ENCODE results near the gene PPP2R3B.
A peak's percentile ranks its signal among the peaks of the same experiment; 100 is the strongest.
"Not testable (repeated sequence)": the region's sequence is repeated elsewhere in the genome, so short reads cannot be mapped to it uniquely, and the experiment has no call there.

PPP2R3B gene

DNA sequence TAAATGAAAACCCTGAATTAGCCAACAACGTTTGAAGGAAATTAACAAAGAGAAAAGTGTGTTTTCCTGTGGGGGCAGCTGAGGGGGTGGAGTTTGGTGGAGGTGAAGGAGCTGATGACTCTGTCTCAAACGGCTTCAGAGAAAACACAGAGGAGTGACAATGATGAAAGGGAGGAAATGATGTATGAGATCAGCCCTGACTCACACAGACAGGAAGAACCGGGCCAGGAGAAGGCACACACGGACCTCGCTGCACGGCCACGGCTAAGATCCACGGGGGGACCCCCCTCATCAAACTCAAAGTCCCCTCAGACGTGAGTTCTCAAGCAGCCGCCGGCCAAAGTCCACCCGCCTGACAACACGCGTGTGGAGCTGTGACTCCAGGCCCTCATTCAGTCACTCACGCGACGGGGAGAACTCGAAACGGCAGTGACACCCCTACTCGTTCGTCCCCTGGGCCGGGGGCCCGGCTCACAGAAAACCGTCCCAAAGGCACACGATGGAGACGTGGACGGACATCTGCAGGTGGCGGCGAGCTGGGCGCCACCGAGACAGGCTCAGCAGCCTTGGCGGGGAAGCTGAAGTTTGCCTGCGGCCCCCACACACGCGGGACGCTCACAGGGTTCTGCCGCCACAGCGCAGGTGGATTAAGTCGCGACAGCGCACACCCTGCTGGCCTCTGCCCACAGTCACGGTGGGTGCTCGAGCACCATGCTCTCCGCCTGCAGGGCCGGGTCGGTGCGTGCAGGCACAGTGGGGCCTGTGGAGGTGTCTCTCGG lies 28.8 kb downstream of the PPP2R3B start:
- peak overlapping the region; percentile 15 for H3K4me3 ChIP-seq (ENCODE audit: low read length)
- peak; percentile 83 for DNase-seq (ENCODE audit: low read depth, low spot score)

DNA sequence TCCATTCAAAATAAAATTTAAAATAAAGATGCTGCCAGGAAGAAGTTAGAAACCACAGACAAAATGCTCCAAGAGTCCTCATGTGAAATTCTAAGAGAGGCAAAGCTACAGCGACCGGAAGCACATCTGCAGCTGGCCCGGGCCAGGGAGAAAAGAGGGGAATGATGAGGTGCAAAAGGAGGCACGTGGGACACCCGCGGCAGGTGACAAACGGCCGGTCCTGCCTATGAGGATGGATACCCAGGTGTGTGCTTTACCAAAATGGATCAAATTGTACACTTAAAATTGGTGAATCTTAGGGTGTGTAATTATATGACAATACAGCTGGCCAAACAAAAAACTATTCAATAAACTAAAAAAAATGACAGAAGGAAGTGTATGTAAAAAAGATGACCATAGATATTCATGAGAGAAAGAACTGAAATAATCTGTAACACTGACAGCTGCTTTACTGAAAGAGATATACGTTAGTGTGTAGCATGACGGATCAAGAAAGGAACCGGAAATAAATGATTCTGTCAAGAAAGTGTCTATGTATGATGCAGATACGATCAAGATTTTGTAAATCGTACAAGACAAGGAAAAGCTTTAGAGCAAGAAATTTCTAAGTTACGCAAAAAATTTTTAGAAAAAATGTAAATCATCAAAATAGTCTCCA lies 29.5 kb downstream of the PPP2R3B start:
- H3K4me3 ChIP-seq (ENCODE audit: low read length): peak overlapping the region; percentile 15

DNA sequence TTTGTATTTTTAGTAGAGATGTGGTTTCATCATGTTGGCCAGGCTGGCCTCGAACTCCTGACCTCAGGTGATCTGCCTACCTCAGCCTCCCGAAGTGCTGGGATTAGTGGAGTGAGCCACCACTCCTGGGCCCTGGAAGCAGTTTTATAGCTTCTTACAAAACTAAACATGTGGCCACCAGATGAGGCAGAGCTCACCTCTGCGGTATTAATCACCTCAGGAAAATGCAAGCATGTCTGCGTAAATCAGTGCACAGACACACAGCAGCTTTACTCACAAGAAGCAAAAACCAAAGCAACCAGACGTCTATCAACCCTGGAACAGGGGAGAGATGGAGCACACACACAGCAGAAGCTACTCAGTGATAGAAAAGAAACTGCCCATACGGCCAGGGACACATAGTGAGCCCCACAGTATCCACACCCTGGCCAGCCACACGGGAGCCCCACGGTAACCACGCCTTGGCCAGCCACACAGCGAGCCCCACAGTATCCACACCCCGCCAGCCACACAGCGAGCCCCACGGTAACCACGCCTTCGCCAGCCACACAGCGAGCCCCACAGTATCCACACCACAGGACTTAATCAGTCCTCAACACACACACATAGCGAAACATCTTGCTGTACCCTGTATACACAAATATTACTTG lies 30.2 kb downstream of the PPP2R3B start:
- H3K4me3 ChIP-seq (ENCODE audit: low read length): peak overlapping the region; percentile 15; the same call in 1 of the 2 replicates
- DNase-seq (ENCODE audit: low read depth, low spot score): no peak

More for the DNA sequence above, 29.5 kb downstream of the PPP2R3B start:
- peak; percentile 59 for DNase-seq (ENCODE audit: low read depth, low spot score)

DNA sequence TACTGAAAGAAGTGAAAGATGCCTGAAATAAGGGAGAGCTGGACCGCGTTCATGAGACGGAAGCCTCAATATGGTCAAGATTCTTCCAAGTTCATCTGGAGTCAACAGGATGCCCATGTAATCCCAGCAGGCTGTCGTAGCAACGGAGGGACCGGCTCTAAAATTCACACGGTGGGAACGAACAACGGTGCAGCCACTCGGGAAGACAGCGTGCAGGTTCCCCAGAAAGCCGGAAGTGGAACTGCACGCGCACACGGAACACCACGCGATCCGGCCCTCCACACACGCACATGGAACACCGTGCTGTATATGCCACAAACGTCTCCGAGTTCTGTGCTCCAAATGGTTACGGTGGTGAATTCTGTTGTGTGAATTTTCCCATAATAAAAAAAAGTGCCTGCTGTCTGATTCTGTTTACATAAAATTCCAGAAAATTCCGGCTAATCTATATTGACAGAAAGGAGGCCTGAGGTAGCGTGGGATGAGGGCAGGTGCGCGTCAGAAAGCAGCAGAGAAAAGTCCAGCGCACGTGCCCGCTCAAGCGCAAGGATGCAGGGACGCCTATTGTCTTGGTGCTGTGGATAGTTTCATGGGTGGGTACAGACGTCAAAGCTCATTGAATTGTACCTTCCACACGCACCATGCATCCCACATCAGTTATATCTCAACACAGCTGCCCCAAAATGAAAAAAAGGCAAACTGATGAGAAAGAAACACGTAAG lies 31.2 kb downstream of the PPP2R3B start:
- DNase-seq (ENCODE audit: low read depth, low spot score): no peak
- H3K4me3 ChIP-seq (ENCODE audit: low read length): no peak overlapping the region

DNA sequence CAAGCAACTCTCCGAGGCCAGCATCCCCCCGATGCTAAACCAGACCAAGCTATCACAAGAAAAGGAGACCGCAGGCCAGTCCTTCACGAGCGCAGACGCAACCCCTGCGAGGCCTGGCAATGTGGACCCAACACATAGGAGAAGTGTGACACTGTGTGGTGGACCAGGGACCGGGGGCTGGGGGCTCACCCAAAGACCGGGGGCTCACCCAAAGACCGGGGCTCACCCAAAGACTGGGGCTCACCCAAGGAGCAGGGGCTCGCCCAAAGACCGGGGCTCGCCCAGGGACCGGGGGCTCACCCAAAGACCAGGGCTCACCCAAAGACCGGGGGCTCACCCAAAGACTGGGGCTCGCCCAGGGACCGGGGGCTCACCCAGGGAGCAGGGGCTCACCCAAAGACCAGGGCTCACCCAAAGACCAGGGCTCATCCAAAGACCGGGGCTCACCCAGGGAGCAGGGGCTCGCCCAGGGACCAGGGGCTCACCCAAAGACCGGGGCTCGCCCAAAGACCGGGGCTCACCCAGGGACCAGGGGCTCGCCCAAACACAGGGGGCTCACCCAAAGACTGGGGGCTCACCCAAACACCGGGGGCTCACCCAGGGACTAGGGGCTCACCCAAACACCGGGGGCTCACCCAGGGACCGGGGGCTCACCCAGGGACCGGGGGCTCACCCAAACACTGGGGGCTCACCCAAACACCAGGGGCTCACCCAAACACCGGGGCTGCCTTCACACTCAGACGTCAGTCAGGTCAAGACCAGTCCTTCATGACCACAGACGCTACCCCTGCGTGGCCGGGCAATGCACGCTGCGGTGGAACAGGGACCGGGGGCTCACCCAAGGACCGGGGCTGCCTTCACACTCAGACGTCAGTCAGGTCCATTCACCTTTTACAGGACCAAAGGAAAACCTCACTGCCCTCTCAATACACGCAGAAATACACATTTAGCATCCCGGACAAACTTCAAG lies 32.9 kb downstream of the PPP2R3B start:
- H3K4me3 ChIP-seq (ENCODE audit: low read length): no peak overlapping the region
- DNase-seq (ENCODE audit: low read depth, low spot score): no peak

DNA sequence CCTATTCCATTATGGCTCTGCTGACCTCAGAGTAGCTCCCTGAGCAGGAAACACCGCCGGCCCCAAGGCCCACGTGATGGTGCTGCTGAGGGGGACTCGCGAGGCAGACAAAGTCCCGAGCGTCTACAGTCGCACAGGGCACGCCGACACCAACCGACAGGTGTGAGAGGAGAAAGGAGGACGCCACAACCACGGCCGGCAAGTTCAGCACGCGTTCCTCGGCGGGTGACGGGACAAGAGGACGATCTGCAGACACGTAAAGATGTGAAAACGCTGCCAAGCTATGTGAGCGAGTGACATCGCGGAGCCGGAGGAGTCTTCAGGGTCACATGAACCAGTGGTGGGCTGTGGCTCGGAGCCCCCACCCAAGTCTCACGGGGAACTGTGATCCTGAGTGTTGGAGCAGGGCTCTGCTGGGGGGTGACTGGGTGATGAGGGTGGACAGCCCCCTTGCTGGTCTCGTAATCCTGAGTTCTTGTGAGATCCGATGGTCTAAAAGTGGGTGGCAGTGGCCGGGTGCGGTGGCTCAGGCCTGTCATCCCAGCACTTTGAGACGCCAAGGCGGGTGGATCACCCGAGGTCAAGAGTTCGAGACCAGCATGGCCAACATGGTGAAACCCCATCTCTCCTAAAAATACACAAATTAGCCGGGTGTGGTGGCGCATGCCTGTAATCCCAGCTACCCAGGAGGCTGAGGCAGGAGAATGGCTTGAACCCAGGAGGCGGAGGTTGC lies 34.0 kb downstream of the PPP2R3B start:
- DNase-seq (ENCODE audit: low read depth, low spot score): no peak

DNA sequence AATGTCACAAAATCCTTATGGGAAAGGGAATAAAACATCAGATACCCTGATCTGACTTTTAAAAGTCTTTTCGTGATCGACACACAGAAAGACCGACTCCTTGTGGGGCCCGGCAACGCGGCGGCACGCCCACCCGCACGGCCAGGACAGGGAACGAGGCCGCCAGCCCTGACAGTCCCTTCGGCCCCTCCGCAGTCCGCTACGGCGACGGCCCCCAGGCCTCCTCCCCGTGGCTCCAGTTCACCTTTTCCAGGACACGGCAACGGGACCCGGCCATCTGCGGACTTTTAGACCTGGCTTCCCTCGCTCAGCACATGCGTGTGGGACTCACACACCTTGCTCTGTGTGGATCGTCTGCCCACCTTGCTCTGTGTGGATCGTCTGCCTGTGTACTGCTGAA lies 34.5 kb downstream of the PPP2R3B start:
- no peak overlapping the region for H3K4me3 ChIP-seq (ENCODE audit: low read length)
- DNase-seq (ENCODE audit: low read depth, low spot score): no peak

More for the DNA sequence above, 34.0 kb downstream of the PPP2R3B start:
- no peak overlapping the region for H3K4me3 ChIP-seq (ENCODE audit: low read length)

DNA sequence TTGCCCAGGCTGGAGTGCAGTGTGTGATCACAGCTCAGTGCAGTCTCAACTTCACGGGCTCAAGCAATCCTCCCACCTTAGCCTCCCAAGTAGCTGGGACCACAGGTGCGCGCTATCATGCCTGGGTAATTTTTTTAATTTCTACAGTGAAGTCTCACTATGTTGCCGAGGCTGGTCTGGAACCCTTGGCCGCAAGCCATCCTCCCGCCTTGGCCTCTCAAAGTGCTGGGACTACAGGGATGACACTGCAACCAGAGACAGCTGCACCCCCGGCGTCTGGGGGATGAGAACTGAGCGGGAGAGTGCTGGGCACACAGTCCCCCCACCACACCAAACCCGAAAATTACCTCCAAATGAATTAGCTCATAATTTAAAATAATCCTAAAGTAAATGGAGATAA lies 35.0 kb downstream of the PPP2R3B start:
- H3K4me3 ChIP-seq (ENCODE audit: low read length): no peak overlapping the region
- DNase-seq (ENCODE audit: low read depth, low spot score): no peak

DNA sequence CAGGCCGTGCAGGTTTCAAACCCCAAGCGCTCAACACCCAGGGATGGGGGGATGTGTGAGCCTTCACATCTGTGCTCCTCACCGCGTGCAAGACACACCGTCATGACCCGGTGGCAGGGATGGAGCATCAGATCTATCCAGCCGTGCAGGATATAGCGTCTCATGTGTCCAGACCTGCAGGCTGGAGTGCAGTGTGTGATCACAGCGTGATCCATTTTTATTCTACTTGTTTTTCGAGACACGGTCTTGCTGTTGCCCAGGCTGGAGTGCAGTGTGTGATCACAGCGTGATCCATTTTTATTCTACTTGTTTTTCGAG lies 35.4 kb downstream of the PPP2R3B start:
- not testable (repeated sequence) for DNase-seq (ENCODE audit: low read depth, low spot score); H3K4me3 ChIP-seq (ENCODE audit: low read length)

DNA sequence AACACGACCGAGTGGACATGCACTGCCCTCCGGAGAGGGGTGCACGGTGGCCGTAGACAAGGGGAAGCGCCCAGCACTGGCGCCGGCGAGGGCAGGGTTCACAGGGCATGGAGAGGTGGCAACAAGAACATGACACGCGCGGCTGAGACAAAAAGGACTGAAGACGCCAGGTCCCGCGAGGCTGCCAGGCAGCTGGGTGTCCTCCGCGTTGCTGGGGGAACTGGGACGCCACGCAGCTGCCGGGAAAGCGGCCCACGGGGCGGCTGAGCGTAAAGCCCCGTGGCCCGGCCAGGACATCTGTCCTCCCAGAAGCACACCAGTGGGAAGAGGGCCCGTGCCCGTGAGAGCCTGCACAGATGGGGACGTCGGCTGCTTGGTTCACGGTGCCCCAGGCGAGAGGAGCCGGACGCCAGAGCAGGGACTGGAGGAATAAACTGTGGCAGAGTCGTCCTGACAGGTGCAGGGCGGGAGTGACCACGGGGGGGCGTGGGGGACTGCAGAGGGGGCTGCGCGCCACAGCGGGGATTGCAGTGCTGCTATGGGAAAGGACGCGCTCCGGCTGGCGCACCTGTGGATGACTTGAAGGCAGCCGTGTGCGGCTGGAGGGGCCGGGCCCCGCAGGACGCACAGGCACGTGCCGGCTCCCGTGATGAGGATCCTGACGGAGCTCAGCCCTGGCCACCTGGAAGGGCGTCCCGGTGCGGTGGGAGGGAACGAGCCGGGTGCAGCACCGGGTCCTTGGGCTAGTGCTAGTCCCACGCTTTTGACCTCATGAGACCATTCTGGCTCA lies 36.0 kb downstream of the PPP2R3B start:
- DNase-seq (ENCODE audit: low read depth, low spot score): no peak
- no peak overlapping the region for H3K4me3 ChIP-seq (ENCODE audit: low read length)

DNA sequence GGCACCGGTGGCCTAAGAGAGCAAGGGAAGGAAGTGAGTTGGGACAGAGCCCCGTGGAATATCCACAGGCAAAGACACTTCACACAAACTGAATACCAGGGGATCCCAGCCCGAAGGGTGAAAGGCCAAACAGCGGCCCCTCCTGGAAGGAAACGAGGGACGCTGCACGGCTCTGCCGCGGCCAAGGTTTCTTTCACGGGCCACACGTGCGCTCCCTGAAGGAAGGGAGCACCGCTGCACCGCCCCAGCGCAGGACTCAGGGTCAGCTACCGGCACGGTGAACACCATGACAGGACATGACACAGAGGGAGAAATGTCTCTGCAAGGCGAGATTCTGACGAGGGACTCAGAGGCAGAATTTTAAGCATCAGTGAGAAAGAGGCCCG lies 36.6 kb downstream of the PPP2R3B start:
- H3K4me3 ChIP-seq (ENCODE audit: low read length): no peak overlapping the region
- DNase-seq (ENCODE audit: low read depth, low spot score): no peak

DNA sequence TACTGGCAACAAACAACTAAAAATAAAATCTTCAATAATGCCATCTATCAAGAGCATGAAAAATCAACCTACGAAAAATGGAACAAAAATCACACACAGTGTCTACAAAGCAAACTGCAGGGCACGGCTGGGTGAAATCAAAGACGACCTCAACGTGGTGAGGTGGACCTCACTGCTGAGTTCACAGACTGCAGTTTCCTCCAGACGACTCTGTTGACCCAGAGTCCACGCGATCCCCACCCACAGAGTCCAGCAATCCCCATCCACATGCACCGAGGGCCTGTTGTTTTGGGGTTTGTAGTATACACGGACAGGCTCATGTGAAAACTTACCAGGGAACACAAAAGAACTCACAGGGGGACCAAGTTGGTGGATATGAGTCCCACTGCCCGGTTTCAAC lies 37.0 kb downstream of the PPP2R3B start:
- no peak for DNase-seq (ENCODE audit: low read depth, low spot score)
- no peak overlapping the region for H3K4me3 ChIP-seq (ENCODE audit: low read length)

DNA sequence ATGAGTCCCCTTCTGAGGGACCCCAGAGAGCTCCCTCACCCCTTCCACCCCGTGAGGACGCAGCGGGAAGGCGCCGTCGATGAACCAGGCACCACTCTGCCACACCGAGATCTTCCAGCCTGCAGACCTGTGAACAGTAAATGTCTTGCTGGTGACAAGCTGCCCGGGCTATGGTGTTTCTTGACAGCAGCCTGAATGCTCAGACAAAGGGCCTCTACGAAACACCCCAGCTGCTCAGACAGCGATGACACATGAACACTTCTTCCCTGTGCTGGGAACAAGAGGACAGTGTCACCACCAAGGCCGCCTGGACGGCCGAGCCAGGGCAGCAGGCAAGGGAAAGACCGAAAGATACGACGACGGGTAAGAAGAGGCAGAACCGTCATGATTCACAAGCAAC lies 37.5 kb downstream of the PPP2R3B start:
- no peak for DNase-seq (ENCODE audit: low read depth, low spot score)
- H3K4me3 ChIP-seq (ENCODE audit: low read length): no peak overlapping the region

DNA sequence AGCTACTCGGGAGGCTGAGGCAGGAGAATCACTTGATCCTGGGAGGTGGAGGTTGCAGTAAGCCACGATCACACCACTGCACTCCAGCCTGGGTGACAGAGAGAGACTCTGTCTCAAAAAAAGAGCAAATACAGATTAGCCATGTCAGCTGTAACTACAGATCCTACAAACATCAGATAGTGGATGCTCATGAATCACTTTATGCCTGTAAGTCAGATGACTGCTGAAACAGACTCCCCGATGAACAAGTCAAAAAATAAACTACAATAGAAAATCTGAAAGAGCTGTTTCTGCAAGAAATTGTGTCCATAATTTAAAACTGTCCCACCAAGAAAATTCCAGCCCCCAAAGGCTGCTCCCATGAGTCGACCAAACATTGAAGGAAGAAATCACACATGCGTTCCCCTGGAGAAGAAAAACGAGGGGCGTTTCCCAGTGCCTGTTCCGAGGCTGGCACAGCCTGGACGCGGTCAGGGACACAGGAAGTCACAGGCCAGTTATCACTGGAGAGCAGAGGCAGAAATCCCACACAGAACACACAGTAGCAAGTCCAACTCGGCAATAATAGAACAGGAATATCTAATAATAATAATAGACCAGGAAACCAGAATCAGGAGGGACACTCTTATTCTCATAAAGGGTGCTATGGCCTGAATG lies 38.1 kb downstream of the PPP2R3B start:
- DNase-seq (ENCODE audit: low read depth, low spot score): no peak

DNA sequence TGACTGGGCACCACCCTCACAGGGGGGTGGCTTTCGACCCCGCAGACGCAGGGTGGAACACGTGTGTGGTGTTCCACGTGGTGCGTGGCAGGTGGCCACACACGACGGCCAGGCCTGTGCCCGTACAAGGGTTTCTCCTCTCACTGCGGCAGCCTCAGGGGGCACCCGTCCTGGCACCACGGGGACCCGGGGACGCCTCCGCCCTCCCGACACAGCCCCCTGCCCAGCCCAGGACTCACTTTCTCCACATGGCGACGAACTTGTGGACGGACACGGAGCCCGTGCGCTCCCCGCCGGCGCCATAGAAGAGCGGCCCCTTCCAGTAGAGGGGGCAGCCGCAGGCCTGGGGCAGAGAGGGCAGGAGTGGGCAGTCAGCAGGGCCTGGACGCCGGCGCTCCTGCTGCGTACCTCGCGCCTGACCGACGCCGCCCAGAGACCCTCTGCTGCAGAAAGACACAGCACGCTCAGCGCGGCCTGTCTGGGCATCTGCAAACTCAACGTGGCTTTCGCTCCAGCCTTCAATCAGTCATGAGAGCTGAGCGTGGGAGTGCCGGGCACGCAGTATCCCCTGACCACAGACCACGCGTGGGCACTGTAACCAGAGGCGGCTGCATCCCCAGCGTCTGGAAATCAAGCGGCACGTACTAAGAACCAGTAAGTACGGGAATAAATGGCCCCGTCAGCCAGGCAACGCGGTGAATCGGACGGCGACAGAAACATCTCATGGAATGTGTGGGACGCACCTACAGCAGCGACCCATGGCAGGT lies 39.2 kb downstream of the PPP2R3B start:
- DNase-seq (ENCODE audit: low read depth, low spot score): no peak
- H3K4me3 ChIP-seq (ENCODE audit: low read length): no peak overlapping the region

More for the DNA sequence above, 38.1 kb downstream of the PPP2R3B start:
- no peak overlapping the region for H3K4me3 ChIP-seq (ENCODE audit: low read length)

Data from Jurkat, Clone E6-1 (cell line).